NCI-H187 treated with DMSO at 0.1 percent for 48 hours (cell line): Measurements from ENCODE around the gene ZBTB4.
"Not testable (repeated sequence)": the region's sequence is repeated elsewhere in the genome, so short reads cannot be mapped to it uniquely, and the experiment has no call there.

Experiments used
- DNase-seq: peaks from one replicate; lab custom pipeline; 2025; lab: John Stamatoyannopoulos, UW

Gene ZBTB4

DNA sequence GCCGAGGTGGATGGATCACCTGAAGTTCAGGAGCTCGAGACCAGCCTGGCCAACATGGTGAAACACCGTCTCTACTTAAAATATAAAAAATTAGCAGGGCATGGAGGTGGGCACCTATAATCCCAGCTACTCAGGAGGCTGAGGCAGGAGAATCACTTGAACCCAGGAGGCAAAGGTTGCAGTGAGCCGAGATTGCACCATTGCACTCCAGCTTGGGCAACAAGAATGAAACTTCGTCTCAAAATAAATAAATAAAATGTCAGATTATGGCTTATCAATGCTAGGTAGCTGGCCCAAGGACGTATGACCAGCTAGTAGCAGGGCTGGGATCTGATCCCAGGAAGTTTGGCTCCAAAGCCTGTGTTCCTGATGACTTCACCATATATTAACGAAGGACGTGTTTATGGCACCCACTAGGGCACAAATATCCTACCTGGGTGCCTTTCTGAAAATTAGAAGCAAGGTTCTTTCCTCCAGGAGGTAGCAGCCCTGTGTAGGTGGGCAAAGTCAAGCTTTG lies 8.9 kb downstream of the ZBTB4 start:
- DNase-seq, result not testable (repeated sequence)

DNA sequence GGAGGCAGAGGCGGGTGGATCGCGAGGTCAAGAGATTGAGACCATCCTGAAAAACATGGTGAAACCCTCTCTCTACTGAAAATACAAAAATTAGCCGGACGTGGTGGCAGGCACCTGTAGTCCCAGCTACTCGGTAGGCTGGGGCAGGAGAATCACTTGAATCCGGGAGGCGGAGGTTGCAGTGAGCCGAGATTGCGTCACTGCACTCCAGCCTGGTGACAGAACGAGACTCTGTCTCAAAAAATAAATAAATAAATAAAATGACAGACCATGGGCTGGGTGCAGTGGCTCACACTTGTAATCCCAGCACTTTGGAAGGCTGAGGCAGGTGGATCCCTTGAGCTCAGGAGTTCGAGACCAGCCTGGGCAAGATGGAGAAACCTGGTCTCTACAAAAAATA lies 9.6 kb downstream of the ZBTB4 start:
- not testable (repeated sequence) for DNase-seq

DNA sequence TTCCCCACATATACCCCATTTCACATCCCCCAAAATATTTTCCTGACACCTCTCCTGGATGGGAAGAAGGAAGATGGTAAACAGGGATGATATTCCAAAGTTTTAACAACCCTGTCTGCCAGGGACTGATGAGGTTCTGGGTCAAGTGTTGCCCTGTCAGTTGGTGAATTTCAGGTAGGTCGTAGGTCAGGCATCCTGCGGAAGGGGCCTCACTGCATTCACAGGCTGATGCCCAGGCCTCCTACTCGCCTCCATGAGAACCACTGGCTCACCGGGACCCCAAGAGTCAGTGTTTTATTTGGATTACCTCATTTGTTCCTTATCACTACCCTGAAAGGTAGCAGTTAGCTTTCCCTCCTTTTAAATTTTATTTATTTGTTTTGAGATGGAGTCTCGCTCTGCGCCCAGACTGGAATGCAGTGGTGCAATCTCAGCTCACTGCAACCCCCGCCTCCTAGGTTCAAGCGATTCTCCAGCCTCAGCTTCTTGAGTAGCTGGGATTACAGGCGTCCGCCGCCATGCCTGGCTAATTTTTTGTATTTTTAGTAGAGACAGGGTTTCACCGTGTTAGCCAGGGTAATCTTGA lies 10.5 kb downstream of the ZBTB4 start:
- no peak for DNase-seq

DNA sequence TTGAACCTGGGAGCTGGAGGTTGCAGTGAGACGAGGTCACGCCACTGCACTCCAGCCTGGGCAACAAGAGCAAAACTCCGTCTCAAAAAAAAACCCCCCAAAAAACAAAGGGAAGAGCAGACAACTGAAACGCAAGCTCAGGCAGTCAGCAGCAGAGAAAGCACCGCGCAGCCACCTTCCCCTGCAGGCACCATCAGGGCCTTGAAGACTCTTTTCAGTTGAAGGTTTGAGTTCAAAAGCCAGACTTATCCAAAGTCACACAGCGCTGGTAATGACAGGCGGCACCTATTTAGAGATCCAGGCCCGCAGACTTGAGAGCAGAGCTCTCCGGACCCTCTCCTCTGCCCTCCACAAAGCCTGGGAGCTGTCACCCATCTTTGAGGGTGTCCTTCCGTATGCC lies 11.1 kb downstream of the ZBTB4 start:
- no peak for DNase-seq

DNA sequence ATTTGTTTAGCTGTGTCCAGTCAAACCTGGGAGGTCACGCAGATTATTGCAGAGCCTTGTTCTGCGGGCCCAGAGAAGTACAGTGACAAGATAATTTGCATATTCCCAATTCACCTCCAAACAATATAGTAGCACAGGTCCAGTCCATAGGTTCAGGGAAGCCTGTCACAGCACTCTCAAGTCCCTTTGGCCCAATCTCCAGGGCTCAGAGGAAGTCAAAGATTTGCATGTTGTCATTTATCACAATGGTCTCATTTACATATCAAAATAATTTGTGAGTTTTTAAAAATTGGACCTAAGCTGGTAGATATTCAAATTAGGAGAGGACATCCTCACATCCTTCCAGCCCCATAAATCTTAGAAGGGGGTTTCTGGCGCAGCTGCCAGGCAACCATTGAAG lies 11.9 kb downstream of the ZBTB4 start:
- DNase-seq, result no peak

DNA sequence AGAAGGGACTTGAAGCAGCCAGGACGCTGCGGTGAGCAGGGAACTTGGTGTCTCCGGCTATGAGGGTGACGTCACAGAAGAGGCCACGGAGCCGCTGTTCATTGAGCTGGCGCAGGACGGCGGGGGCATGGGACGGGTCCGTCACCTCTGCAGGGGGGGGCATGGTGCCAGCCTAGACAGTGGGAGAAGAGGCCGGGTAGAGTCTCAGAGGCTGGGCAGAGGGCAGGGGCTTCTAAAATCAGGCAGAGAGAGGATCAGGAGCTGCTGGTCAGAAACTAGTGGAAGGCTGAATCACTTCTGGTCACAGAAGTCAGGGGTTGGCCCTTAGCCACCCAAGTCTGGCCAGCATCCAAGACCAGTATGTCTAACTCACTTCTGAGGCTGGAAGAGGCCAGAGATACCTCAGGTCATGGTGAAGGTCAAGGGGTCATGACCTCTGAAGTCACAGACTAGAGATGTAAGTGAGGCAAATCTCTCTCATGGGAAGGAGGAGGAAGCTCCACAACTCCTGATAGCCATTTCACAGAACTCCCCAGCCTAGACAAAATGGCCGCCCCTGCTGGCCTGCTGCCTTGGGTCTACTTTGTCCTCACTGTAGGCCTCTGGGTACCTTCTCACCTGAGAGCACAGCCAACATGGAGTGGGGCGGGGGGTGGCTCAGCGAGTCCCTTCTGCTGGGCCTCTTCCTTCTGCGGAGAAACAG lies 12.6 kb downstream of the ZBTB4 start:
- DNase-seq, result no peak

DNA sequence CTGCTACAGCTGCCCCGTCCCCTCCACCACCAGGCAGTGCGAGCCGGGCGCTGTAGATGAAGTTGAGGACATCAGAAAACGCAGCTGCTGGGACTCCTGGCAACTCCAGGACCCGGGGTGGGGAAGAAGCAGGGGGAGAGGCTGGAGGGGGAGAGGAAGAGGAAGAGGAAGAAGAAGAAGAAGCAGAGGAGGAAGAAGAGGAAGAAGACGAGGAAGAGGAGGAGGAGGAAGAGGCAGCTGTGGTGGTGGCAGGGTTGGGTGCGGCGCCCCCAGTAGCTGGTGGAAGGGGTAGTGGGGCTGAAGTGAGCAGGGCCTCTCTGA lies 13.2 kb downstream of the ZBTB4 start:
- DNase-seq, result no peak

DNA sequence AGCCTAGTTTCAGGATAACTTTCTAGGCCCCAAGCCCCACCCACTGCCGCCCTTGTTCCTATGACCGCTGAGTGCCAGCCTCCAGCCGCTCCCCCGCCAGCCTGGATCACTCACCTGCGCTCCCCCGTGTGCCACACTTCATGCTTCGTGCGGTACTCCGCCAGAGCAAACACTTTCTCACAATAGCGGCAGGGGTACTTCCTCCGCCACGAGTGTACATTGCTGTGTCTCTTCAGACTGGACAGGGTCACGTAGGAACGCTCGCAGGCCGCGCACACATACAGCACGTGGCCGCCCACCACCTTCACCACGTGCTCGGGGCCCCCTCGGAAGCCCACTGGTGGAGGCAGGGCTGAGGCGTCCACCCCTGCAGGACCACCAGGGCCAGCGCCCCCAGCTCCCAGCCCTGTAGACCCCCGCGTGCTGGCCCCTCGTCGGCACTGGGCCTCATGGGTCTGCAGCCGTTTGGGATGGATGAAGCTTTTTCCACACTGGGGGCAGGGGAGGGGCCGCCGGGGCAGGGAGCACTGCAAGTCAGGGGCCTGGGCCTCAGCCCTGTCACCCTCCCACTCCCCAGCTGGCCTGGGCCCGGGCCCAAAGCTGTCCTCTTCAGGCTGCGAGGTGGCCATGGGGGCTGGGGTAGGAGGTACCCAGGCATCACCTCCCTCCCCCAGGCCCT lies 13.7 kb downstream of the ZBTB4 start:
- no peak for DNase-seq

DNA sequence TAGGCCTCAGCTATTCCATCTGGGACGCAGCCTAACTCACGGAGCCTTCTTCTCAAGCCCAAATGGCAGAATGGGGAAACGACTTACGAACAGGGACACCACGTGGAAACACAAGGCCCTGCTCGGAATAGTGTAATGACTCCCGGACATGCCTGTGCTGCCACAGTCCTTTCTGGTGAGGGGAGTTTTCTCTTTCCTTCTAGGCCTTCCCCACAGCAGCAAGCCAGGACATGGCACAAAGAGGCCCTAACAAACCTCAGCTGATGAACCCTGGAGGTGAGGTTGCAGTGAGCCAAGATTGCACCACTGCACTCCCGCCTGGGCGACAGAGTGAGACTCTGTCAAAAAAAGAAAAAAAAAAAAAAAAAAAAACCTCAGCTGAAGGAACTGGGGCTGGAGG lies 15.3 kb downstream of the ZBTB4 start:
- DNase-seq, result no peak

DNA sequence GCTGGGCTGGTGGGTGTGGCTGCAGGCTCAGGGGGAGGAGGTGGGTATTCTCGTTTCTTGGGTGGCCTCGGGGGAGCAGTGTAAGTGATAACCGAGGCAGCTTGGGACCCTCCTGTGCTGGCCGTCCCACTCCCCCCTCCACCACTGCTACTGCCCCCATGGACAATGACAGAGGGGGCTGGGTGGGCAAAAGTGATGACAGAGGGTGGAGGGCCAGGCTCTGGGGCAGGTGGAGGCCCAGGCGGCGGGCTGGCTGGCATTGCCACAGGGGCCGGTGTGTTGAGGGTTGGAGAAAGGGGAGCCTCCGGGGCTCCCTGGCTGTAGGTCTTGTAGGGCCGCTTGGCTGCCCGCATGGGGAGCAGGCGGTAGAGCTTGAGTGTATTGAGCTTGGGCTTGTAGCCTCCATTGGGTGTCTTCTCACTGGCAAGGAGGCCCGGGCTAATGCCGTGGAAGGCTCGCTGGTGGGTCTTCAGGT lies 16.0 kb downstream of the ZBTB4 start:
- DNase-seq, result no peak

DNA sequence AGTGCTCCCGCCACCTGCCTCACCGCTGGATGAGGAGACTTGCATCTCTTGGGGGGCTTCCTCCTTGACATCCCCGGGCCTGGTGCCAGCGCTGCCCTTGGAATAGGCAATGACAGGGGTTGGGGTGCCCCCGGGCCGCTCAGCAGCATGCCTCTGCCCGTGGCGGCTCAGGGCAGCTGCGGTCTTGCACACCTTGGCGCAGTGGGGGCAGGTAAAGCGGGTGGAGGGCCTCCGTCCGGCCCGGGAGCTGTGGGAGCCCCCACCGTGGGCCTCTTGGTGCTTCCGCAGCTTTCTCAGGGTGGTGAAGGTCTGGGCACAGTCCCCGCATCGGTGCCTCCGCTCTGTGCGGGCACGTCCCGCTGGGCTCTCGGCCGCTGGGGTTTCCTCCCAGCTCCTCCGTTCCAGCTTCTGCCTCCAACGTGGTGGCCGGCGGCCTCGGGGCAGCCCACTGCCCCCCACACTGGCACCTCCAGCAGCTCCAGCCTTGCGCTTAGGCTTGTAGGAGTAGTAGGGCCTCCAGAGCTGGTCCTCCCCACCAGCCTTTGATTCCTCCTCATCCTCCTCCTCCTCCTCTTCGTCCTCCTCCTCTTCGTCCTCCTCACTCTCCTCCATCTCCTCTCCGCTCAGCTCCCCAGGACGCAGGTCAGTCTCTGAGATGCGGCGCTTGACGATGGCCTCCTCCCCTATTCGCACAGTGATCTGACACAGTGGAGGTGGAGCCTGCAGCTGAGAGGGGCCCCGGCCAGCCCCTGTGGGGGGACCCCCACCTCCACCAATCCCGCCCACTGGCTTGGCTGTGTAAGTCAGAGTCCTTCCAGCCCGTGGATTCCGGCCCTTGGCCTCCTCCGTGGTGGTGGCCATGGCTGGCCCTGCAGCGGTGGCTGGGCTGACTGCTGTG lies 16.7 kb downstream of the ZBTB4 start:
- DNase-seq, result no peak

DNA sequence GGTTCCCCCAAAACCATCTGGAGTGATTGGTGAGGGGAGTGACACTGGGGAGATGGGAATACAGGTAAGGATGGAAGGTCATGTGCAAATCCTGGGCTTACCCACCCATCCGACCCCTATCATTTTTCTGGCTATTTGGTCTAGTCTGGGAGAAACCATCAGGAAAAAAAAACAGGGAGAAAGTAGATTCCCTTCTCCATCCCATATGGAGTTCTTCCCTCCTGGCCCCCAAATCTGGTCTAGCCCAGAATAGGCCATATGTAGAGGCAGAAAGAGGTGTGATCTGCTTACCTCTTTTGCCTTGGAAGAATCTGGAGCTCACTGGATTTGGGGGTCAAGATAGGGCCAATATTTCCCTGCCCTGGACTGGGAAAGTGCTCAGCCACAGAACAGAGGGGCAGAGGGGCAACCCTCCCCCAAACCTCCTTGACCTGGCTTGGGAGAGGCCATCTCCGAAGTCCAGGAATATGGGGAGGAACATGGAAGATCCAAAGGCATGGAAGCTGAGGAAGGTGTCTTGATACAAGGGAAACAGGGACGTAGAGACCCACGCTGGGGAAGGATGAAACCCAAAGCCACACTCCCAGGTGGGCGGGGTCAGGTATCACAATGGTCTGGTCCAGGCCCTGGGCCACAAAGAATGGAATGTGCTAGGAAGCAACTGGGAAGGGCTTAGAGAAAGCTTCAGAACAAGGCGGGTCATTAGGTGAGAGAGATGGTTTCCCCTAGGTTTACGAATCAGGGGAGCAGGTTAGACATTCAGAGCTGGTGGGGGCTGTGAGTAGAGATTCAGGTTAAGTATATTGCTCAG lies 18.4 kb downstream of the ZBTB4 start:
- no peak for DNase-seq

DNA sequence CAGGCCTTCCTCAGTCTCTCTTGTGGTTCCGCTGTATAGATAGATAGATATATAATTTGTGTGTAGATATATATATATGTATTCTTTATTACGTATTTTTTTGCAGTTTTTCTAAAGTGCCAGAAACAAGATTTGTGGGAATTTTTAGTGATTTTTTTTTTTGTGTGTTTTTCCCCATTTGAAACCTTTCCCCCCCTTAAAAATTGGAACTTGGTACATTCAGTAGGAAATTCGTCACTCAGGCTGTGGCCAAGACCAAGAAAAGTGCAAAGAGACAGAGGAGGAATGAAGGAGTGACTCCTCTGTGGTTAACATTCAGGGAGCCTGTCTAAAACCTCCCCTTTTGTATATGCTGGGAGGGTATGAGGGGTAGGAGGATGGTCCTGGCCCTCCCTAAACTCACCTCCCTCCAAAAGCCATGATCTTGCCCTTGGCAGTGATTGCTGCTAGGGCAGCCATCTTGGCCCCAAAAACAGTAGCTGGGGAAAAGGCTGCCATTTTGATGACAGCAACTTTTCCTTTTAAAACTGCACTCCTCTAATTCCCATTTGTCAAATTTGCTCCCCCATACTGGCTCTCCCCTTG lies 19.4 kb downstream of the ZBTB4 start:
- DNase-seq, result no peak

DNA sequence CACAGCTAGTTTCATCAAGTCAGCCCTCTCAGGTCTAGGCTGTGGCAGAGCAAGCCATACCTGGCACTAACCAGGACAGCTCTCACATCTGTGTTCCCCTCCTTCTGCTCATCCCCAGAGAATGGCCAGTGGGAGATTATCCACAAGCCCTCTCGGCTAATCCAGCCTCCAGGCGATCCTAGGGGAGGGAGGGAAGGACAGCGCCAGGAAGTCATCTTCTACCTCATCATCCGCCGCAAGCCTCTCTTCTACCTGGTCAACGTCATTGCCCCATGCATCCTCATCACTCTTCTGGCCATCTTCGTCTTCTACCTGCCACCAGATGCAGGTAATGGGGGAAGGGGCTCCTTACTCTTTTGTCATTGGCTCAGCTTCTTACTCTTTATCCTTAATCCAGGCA lies 31.0 kb downstream of the ZBTB4 start:
- no peak for DNase-seq

DNA sequence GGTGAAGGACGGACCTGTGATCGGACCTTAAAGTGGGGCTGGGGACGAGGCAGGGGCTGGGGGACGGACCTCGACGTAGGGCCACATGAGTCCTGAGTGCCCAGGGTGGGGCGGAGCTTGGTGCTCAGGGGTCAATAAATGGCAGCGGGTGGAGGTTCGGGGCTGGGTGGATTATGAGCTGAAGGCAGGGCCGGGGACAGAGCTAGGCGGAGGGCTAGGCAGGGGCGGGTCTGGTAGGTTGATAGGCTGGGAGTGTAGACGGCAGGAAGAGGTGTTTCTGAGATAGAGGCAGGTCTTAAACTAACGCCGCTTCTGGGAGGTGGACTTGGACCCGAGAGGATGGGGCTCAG lies 33.8 kb downstream of the ZBTB4 start:
- DNase-seq, result no peak

DNA sequence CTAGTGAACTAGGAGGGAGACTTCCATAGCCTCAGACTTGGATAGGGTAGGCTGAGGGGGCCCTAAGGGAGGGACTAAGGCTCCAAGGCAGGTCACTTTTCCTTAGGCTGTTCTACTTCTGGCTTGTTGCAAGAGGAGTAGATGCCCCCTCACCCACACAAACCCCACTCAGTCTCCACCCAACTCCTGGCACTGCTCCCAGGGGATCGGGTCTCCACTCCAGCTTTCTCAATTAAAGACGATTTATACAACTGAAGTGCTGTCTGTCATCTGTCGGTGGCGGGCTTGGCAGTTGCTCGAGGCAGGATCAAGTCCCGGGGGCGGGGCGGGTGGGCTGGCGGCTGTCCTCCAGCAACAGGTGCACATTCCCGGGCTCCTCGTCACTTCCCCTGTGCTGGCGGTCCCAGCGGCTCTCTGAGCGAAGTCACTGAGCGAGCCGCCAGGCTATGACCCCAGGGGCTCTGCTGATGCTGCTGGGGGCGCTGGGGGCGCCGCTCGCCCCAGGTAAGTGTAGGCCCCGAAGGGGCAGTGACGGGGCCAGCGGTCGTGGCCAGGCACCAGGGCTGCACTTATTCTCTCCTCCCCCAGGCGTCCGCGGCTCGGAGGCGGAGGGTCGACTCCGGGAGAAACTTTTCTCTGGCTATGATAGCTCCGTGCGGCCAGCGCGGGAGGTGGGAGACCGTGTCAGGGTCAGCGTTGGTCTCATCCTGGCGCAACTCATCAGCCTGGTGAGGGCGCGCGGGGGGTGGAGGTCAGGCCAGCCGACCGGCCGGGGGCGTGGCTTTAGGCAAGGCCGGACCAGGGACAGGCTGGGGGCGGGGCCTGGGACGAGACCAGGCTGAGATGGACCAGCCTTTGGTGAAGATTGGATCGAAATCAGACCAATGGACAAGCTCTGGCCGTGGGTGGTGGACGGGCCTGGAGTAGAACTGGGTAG lies 34.5 kb downstream of the ZBTB4 start, which contains the start of gene CHRNB1:
TSS of gene CHRNB1 (plus strand) at position 380 of the 937 bp plus-strand sequence. CDS start at position 447, 67 bp downstream.
- DNase-seq, result no peak

DNA sequence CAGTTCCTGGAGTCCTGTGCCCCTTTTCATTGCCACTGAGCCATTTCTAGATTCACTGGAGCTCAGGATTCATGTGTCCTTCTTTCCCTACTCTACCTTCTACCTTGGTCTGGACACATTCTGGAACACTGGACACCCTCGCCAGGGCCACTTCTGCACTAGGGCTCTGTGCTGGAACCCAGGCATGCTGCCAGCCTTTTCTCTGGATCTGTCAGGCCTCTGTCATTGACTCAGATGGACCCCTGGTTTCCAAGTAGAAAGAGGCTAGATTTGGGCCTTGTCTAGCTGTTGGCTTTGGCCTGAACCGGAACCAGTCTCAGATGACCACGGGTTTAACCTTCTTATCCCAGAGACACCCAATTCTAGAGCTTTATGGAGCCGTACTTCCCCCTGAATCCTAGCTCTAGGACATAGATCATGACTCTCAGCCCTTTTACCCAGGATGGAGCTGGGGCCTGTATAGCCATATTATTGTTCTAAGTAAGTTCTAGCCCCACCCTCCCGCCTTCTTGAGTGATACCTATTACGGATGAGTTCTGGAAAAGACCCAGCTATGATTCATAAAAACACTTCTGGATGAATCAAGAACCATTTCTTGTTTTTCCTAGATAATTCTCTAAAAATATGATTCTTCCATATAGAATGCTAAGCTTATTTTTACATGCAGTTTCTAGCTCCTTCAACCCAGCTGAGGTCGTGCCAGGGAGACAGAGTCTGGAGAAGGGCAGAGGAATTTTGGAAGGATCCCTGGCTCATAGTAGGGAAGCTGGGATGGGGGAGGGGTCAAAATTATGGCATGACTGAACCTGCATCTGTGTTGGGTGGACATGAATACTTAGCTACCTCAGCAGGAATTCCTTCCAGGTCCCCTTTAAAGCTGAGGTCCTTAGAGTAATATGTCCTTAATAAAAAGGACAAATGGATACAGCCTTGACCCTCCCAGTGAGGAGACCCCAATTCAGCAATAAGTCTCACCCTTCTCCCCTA lies 35.6 kb downstream of the ZBTB4 start:
- no peak for DNase-seq

DNA sequence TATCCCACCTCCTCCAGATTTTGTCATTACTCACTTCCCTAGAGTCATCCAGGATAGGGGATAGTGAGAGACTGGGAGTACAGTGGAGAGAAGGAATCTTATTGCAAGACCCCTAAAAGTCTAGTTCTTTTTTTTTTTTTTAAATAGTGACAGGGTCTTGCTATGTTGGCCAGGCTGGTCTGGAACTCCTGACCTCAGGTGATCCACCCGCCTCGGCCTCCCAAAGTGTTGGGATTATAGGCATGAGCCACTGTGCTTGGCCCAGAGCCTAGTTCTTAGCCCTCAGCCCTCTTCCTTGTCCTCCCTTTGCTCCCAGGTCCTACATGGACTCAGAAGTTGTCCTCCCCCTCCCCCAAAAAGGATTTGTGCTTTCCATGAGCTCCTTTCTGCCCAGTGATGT lies 37.3 kb downstream of the ZBTB4 start:
- no peak for DNase-seq

DNA sequence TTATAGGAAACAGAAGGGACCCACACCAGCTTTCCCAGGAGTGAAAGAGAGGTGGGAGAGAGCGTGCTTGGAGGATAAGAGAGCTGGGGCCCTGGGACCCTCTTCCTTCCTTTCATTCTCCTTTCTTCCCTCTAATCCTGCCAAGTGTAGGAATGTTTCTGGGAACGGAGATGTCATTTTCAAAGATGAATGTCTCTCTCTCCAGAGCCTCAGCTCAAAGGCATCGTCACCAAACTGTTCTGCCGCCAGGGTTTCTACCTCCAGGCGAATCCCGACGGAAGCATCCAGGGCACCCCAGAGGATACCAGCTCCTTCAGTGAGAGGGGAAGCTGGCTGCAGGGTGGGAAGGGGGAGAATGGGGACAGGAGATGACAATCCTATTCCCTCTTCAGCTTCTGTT lies 38.2 kb downstream of the ZBTB4 start:
- no peak for DNase-seq
